HEK293T (cell line): Measurements from ENCODE around the gene KRTAP10-5.

ENCODE experiments used
- BHLHE40 ChIP-seq: fragments of 450-650 bp; IDR thresholded peaks from 2 replicates; pipeline ENCODE4 v1.6.1; 2016; ENCODE audit warnings: mild to moderate bottlenecking, moderate library complexity, borderline replicate concordance
- ELF4 ChIP-seq: fragments of 450-650 bp; IDR thresholded peaks from 2 replicates; pipeline ENCODE4 v1.6.1; 2017; ENCODE audit warnings: antibody characterized with exemption
- HDGF ChIP-seq: fragments of 450-650 bp; IDR thresholded peaks from 2 replicates; pipeline ENCODE4 v1.6.1; 2017; ENCODE audit warnings: antibody characterized with exemption, borderline replicate concordance
- NFRKB ChIP-seq: fragments of 450-650 bp; IDR thresholded peaks from 2 replicates; pipeline ENCODE4 v1.6.1; 2016; ENCODE audit warnings: mild to moderate bottlenecking, moderate library complexity
- TF ChIP-seq, protein P1 (sequence below): fragments of 450-650 bp; IDR thresholded peaks from 2 replicates; pipeline ENCODE4 v1.6.1; 2016

DNA sequence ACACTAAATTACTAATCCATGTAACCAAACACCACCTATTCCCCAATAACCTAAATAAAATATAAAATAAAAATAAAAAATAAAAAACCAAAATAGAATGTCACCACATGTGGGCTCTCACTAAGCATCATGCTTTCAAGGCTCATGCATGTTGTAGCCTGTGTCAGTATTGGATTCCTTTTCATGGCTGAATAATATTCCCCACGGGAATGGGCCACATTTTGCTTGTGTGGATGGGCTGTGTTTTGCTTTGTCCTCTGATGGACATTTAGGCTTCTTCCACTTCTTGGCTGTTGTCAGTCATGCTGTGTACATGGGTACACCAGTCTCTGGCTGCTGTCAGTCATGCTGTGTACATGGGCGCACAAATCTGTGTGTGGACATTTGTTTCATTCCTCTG lies 8.7 kb upstream of the KRTAP10-5 start:
- TF ChIP-seq NFRKB, result no peak
- no peak for TF ChIP-seq BHLHE40
- no peak for TF ChIP-seq ELF4
- TF ChIP-seq, protein P1, sequence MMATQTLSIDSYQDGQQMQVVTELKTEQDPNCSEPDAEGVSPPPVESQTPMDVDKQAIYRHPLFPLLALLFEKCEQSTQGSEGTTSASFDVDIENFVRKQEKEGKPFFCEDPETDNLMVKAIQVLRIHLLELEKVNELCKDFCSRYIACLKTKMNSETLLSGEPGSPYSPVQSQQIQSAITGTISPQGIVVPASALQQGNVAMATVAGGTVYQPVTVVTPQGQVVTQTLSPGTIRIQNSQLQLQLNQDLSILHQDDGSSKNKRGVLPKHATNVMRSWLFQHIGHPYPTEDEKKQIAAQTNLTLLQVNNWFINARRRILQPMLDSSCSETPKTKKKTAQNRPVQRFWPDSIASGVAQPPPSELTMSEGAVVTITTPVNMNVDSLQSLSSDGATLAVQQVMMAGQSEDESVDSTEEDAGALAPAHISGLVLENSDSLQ, result no peak
- no peak for TF ChIP-seq HDGF
